DMS 273 treated with DMSO at 0.1 percent for 48 hours (cell line): ENCODE measurements around the gene STK24.
"Not testable (repeated sequence)": the region's sequence is repeated elsewhere in the genome, so short reads cannot be mapped to it uniquely, and the experiment has no call there.

Experiments used
- DNase-seq: peaks from one replicate; lab custom pipeline; 2025; lab: John Stamatoyannopoulos, UW

STK24 gene

GRCh38 chr13:98576963-98577835, at the start of gene STK24:
STK24 (minus strand) TSS chr13:98577107; CDS start chr13:98576786, 321 bp downstream.
- DNase-seq = no peak

- DNase-seq = no peak
Measured at GRCh38 chr13:98626298-98626935, 49.5 kb upstream of the STK24 start.

- not testable (repeated sequence) for DNase-seq
Measured at GRCh38 chr13:98624589-98624988, 47.7 kb upstream of the STK24 start.

- no peak for DNase-seq
Measured at GRCh38 chr13:98622931-98623331, 46.0 kb upstream of the STK24 start.

GRCh38 chr13:98619556-98619955, 42.6 kb upstream of the STK24 start:
- no peak for DNase-seq

- DNase-seq = not testable (repeated sequence)
Measured at GRCh38 chr13:98615595-98615994, 38.7 kb upstream of the STK24 start.

GRCh38 chr13:98613591-98613990, 36.7 kb upstream of the STK24 start:
- DNase-seq = no peak

- no peak for DNase-seq
Measured at GRCh38 chr13:98609756-98610155, 32.8 kb upstream of the STK24 start.

- peak; percentile 48 for DNase-seq
Measured at GRCh38 chr13:98606296-98606695, 29.4 kb upstream of the STK24 start.

- no peak for DNase-seq
Measured at GRCh38 chr13:98599502-98600328, 22.8 kb upstream of the STK24 start.

GRCh38 chr13:98598043-98598442, 21.1 kb upstream of the STK24 start:
- DNase-seq = no peak

- DNase-seq = no peak
Measured at GRCh38 chr13:98595134-98595533, 18.2 kb upstream of the STK24 start.

GRCh38 chr13:98592362-98592732, 15.4 kb upstream of the STK24 start:
- no peak for DNase-seq

GRCh38 chr13:98591721-98592361, 14.9 kb upstream of the STK24 start:
- DNase-seq = no peak

GRCh38 chr13:98590471-98590870, 13.6 kb upstream of the STK24 start:
- DNase-seq = not testable (repeated sequence)

- not testable (repeated sequence) for DNase-seq
Measured at GRCh38 chr13:98589516-98589915, 12.6 kb upstream of the STK24 start.

- DNase-seq = no peak
Measured at GRCh38 chr13:98586400-98587345, 9.8 kb upstream of the STK24 start.

- no peak for DNase-seq
Measured at GRCh38 chr13:98585946-98586345, 9.0 kb upstream of the STK24 start.

GRCh38 chr13:98585398-98585754, 8.5 kb upstream of the STK24 start:
- DNase-seq = no peak

GRCh38 chr13:98584668-98585397, 7.9 kb upstream of the STK24 start:
- DNase-seq = no peak
